GM23248 (cell line): ENCODE data around the gene FABP6.

Source experiments
- EZH2 ChIP-seq: fragments of 200-600 bp; sonication (generic); IDR thresholded peaks from 2 replicates; pipeline ENCODE4 v1.6.1; 2018; ENCODE audit warnings: antibody characterized with exemption, mild to moderate bottlenecking; ENCODE audit not compliant: insufficient read depth, poor library complexity, severe bottlenecking
- EZH2phosphoT487 ChIP-seq: fragments of 200-600 bp; sonication (generic); IDR thresholded peaks from 2 replicates; pipeline ENCODE4 v1.6.1; 2018; ENCODE audit warnings: antibody characterized with exemption, moderate library complexity, mild to moderate bottlenecking, low read depth; ENCODE audit not compliant: insufficient read depth

GRCh38 chr5:160254706-160255105 is 25.4 kb downstream of the FABP6 start:
- TF ChIP-seq EZH2 (no peak), EZH2phosphoT487 (no peak)
